Measurements from ENCODE around the gene PHACTR3.

- TF ChIP-seq POLR2A (IDR thresholded peaks at IDR 0.05; ENCODE audit: low read length), result no peak
- TF ChIP-seq CTCF (IDR thresholded peaks at IDR 0.05), result no peak
- TF ChIP-seq FOXS1 (CRISPR knock-in tag; IDR thresholded peaks at IDR 0.05), result no peak
- no peak for TF ChIP-seq ZFP36 (IDR thresholded peaks at IDR 0.05; ENCODE audit: borderline replicate concordance, partially characterized antibody)
- no peak for TF ChIP-seq MAX (IDR thresholded peaks at IDR 0.05)
- no peak for TF ChIP-seq RAD21 (conservative IDR thresholded peaks at IDR 0.05 in 1 of 2, IDR thresholded peaks at IDR 0.05 in 1 of 2)
- no peak for TF ChIP-seq JUN (IDR thresholded peaks at IDR 0.05)
- no peak for TF ChIP-seq CBX2 (IDR thresholded peaks at IDR 0.05; ENCODE audit: borderline replicate concordance, low read depth)
- TF ChIP-seq ZC3H11A (IDR thresholded peaks at IDR 0.05), result no peak
- no peak for TF ChIP-seq CHD2 (IDR thresholded peaks at IDR 0.05; ENCODE audit: low read length, partially characterized antibody)
- no peak for TF ChIP-seq CEBPB (IDR thresholded peaks at IDR 0.05)
Observed at GRCh38 chr20:59630526-59630925, 26.2 kb downstream of the PHACTR3 start.

All from A549 (cell line).